HFF-Myc (cell line): ENCODE data around the gene CDH13.

ENCODE experiments used
- DNase-seq: peaks from one replicate; pipeline ENCODE4 v3.0.0-alpha.2; 2011; ENCODE audit warnings: low read depth; ENCODE audit errors: extremely low read depth
- H3K4me3 ChIP-seq: replicated peaks from 2 replicates; pipeline ENCODE4 v1.5.1; 2011; ENCODE audit warnings: low read depth, mild to moderate bottlenecking, control low read depth, low read length
- CTCF ChIP-seq: IDR thresholded peaks from 2 replicates; pipeline ENCODE4 v1.5.1; 2012; ENCODE audit warnings: mild to moderate bottlenecking, low read depth, low read length, control low read depth; ENCODE audit errors: missing control alignments

The CDH13 gene

GRCh38 chr16:83651871-83652270 is 1025.1 kb downstream of the CDH13 start:
- no peak overlapping the region for H3K4me3 ChIP-seq
- no peak for DNase-seq
- no peak for TF ChIP-seq CTCF

- DNase-seq = no peak
- no peak for TF ChIP-seq CTCF
Observed at GRCh38 chr16:83652943-83653342, 1026.2 kb downstream of the CDH13 start.

GRCh38 chr16:83653785-83654184 is 1027.0 kb downstream of the CDH13 start:
- DNase-seq = no peak
- no peak for TF ChIP-seq CTCF
- no peak overlapping the region for H3K4me3 ChIP-seq

More at GRCh38 chr16:83652943-83653342, 1026.2 kb downstream of the CDH13 start:
- no peak overlapping the region for H3K4me3 ChIP-seq

GRCh38 chr16:83660282-83660681 is 1033.5 kb downstream of the CDH13 start:
- no peak overlapping the region for H3K4me3 ChIP-seq
- DNase-seq = no peak
- TF ChIP-seq CTCF = no peak

GRCh38 chr16:83661656-83662055 is 1034.9 kb downstream of the CDH13 start:
- no peak overlapping the region for H3K4me3 ChIP-seq
- no peak for TF ChIP-seq CTCF
- DNase-seq = no peak

- TF ChIP-seq CTCF = no peak
- no peak for DNase-seq
- H3K4me3 ChIP-seq = no peak overlapping the region
Observed at GRCh38 chr16:83666449-83666848, 1039.7 kb downstream of the CDH13 start.

GRCh38 chr16:83669456-83669855 is 1042.7 kb downstream of the CDH13 start:
- DNase-seq = no peak
- no peak overlapping the region for H3K4me3 ChIP-seq
- no peak for TF ChIP-seq CTCF
